ENCODE data around the gene MFSD11.

MFSD11 gene

GRCh38 chr17:76751416-76751993 is 13.6 kb downstream of the MFSD11 start:
- TF ChIP-seq CTCF (IDR thresholded peaks at IDR 0.05; ENCODE audit: low read depth, low read length): no peak
- no peak for DNase-seq (ENCODE audit: extremely low read depth, low read depth)

GRCh38 chr17:76752006-76752405 is 14.1 kb downstream of the MFSD11 start:
- DNase-seq (ENCODE audit: extremely low read depth, low read depth): no peak
- no peak for TF ChIP-seq CTCF (IDR thresholded peaks at IDR 0.05; ENCODE audit: low read depth, low read length)

- DNase-seq (ENCODE audit: extremely low read depth, low read depth): no peak
- no peak for TF ChIP-seq CTCF (IDR thresholded peaks at IDR 0.05; ENCODE audit: low read depth, low read length)
Measured at GRCh38 chr17:76753061-76753961, 15.4 kb downstream of the MFSD11 start.

- TF ChIP-seq CTCF (IDR thresholded peaks at IDR 0.05; ENCODE audit: low read depth, low read length): no peak
- no peak for DNase-seq (ENCODE audit: extremely low read depth, low read depth)
Measured at GRCh38 chr17:76755285-76755684, 17.4 kb downstream of the MFSD11 start.

- no peak for DNase-seq (ENCODE audit: extremely low read depth, low read depth)
- no peak for TF ChIP-seq CTCF (IDR thresholded peaks at IDR 0.05; ENCODE audit: low read depth, low read length)
Measured at GRCh38 chr17:76757256-76757655, 19.3 kb downstream of the MFSD11 start.

- TF ChIP-seq CTCF (IDR thresholded peaks at IDR 0.05; ENCODE audit: low read depth, low read length): no peak
Measured at GRCh38 chr17:76758570-76758969, 20.7 kb downstream of the MFSD11 start.

GRCh38 chr17:76772842-76773525 is 35.1 kb downstream of the MFSD11 start:
- TF ChIP-seq CTCF (IDR thresholded peaks at IDR 0.05; ENCODE audit: low read depth, low read length): no peak; the same call in 1 of the 2 replicates
- DNase-seq (ENCODE audit: extremely low read depth, low read depth): peak; percentile 74

More at GRCh38 chr17:76758570-76758969, 20.7 kb downstream of the MFSD11 start:
- DNase-seq (ENCODE audit: extremely low read depth, low read depth): no peak
